GM10248 (cell line): ENCODE data around the gene GPRIN1.

Experiments used
- CTCF ChIA-PET: fragments of 300-600 bp; sonication (Branson Sonifier 250); formaldehyde crosslinking; extraction: SDS; loops from one replicate; lab custom pipeline; 2021; ENCODE audit warnings: antibody characterized with exemption; lab: Yijun Ruan, JAX
- POLR2A ChIA-PET: fragments of 350-650 bp; sonication (Branson Sonifier 250); formaldehyde crosslinking; extraction: SDS; loops from one replicate; lab custom pipeline; 2020; ENCODE audit warnings: antibody characterized with exemption; lab: Yijun Ruan, JAX
- DNase-seq: peaks from one replicate; pipeline ENCODE4 v3.0.0; 2012; ENCODE audit errors: extremely low spot score
- CTCF ChIP-seq: IDR thresholded peaks from 2 replicates; pipeline ENCODE4 v1.5.1; 2012; ENCODE audit warnings: mild to moderate bottlenecking, low read depth; ENCODE audit errors: extremely low read depth, missing control alignments, control extremely low read depth

Gene GPRIN1

GRCh38 chr5:176550275-176550831 lies 59.6 kb downstream of the GPRIN1 start:
- ChIA-PET CTCF (interaction anchor here (1.1 to 2.4 kb wide), 4 partner anchors 8 to 133 kb away, joined by 3 to 15 read pairs (median 4); partner anchors contain the start of genes CLTB and RNF44), POLR2A (no interaction called here)
- no peak for TF ChIP-seq CTCF
- no peak for DNase-seq

- no peak for TF ChIP-seq CTCF
- ChIA-PET POLR2A (no interaction called here), CTCF (interaction anchor here (2.4 kb wide), 1 partner anchor 24 kb away, joined by 15 read pairs; no protein-coding TSS in a partner anchor)
- DNase-seq = no peak
Measured at GRCh38 chr5:176549871-176550270, 60.1 kb downstream of the GPRIN1 start.

- no peak for DNase-seq
- CTCF ChIA-PET = interaction anchor here (0.7 to 2.4 kb wide), 2 partner anchors 25 to 109 kb away, joined by 3 to 15 read pairs; no protein-coding TSS in a partner anchor
- no peak for TF ChIP-seq CTCF
- POLR2A ChIA-PET = no interaction called here
Measured at GRCh38 chr5:176548967-176549444, 61.0 kb downstream of the GPRIN1 start, which contains the start of gene CDHR2. Gene CDHR2, plus strand, starts transcription at chr5:176549342. Its CDS starts 16,011 bp downstream, at chr5:176565353.

- ChIA-PET POLR2A (no interaction called here), CTCF (no interaction called here)
- no peak for DNase-seq
- TF ChIP-seq CTCF = no peak
Measured at GRCh38 chr5:176547802-176548201, 62.2 kb downstream of the GPRIN1 start.
